GM12891 (cell line): ENCODE results near the gene ITPR1.

Experiments used
- PAX5 ChIP-seq: IDR thresholded peaks from 2 replicates; pipeline ENCODE4 v1.6.1; 2011; ENCODE audit warnings: low read length, moderate library complexity, mild to moderate bottlenecking; ENCODE audit not compliant: insufficient read depth, severe bottlenecking
- POLR2A ChIP-seq: IDR thresholded peaks from 2 replicates; pipeline ENCODE4 v1.6.1; 2011; ENCODE audit warnings: low read depth, low read length, control low read depth
- POLR2AphosphoS5 ChIP-seq: IDR thresholded peaks from 2 replicates; pipeline ENCODE4 v1.6.1; 2011; ENCODE audit warnings: low read depth, low read length, control low read depth
- SPI1 ChIP-seq: IDR thresholded peaks from 2 replicates; pipeline ENCODE4 v1.6.1; 2011; ENCODE audit warnings: low read depth, low read length, control low read depth
- TAF1 ChIP-seq: IDR thresholded peaks from 2 replicates; pipeline ENCODE4 v1.6.1; 2011; ENCODE audit warnings: low read depth, low read length, control low read depth

DNA sequence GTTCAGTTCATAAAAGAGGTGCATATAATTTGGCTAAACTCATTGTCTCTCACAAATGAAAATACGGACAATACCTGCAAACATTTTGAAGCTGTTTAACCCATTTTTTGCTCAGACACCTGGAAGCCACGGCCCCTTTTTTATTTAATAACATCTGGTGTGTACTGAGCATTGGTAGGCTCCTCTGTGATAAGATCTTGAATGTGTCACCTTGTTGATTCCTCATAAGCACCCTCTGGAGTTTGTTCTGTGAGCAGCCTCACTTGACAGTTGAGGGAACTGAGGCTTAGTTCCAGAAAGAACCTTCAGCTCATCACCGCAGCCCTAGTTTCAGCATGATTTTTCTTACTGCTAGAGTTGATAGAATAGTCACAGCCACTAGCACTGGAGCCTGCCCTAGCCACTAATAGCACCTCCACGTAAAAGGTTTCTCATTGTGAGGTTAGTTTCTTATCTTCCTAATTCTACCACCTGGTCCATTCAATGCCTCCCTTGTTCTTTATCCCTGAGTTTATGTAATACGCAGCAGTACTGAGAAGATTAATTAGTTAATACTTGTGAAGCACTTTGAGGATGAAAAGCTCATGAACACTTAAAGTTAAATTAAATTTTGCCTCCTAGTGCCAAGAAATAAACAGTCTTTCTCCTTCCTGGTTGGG is 71.9 kb downstream of the ITPR1 start:
- TF ChIP-seq POLR2AphosphoS5 = no peak
- no peak for TF ChIP-seq POLR2A
- TF ChIP-seq TAF1 = no peak
- no peak for TF ChIP-seq SPI1
- TF ChIP-seq PAX5 = no peak
